PFSK-1 (cell line): Measurements from ENCODE around the gene PRAF2.

Experiments
- POLR2AphosphoS5 ChIP-seq: IDR thresholded peaks from 2 replicates; pipeline ENCODE4 v1.6.1; 2012; ENCODE audit warnings: low read depth, mild to moderate bottlenecking, control low read depth, low read length, moderate library complexity
- SIN3A ChIP-seq: IDR thresholded peaks from 2 replicates; pipeline ENCODE4 v1.6.1; 2012; ENCODE audit warnings: mild to moderate bottlenecking, low read length, moderate library complexity, borderline replicate concordance; ENCODE audit not compliant: insufficient read depth
- TAF1 ChIP-seq: IDR thresholded peaks from 2 replicates; pipeline ENCODE4 v1.6.1; 2012; ENCODE audit warnings: low read length, control low read depth, borderline replicate concordance; ENCODE audit not compliant: insufficient read depth
- TF ChIP-seq, protein P1 (sequence below), 2 experiments: IDR thresholded peaks; 2 replicates each; pipeline versions ENCODE4 v1.6.1 to v1.8.0; 2011 to 2012; ENCODE audit warnings: low read depth in 2 of 2, low read length in 2 of 2, control low read depth in 1 of 2, inconsistent platforms in 1 of 2, mild to moderate bottlenecking in 1 of 2, moderate library complexity in 1 of 2; ENCODE audit not compliant: insufficient read depth in 1 of 2

- no peak for TF ChIP-seq POLR2AphosphoS5
- TF ChIP-seq SIN3A: no peak
- TF ChIP-seq, protein P1, sequence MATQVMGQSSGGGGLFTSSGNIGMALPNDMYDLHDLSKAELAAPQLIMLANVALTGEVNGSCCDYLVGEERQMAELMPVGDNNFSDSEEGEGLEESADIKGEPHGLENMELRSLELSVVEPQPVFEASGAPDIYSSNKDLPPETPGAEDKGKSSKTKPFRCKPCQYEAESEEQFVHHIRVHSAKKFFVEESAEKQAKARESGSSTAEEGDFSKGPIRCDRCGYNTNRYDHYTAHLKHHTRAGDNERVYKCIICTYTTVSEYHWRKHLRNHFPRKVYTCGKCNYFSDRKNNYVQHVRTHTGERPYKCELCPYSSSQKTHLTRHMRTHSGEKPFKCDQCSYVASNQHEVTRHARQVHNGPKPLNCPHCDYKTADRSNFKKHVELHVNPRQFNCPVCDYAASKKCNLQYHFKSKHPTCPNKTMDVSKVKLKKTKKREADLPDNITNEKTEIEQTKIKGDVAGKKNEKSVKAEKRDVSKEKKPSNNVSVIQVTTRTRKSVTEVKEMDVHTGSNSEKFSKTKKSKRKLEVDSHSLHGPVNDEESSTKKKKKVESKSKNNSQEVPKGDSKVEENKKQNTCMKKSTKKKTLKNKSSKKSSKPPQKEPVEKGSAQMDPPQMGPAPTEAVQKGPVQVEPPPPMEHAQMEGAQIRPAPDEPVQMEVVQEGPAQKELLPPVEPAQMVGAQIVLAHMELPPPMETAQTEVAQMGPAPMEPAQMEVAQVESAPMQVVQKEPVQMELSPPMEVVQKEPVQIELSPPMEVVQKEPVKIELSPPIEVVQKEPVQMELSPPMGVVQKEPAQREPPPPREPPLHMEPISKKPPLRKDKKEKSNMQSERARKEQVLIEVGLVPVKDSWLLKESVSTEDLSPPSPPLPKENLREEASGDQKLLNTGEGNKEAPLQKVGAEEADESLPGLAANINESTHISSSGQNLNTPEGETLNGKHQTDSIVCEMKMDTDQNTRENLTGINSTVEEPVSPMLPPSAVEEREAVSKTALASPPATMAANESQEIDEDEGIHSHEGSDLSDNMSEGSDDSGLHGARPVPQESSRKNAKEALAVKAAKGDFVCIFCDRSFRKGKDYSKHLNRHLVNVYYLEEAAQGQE (IDR thresholded peaks at IDR 0.05; ENCODE audit: insufficient read depth in 1 of 2, low read depth in 2 of 2, low read length in 2 of 2): no peak
- no peak for TF ChIP-seq TAF1
These were observed 48.7 kb upstream of the PRAF2 start for GRCh38 chrX:49122499-49122898.
